Measurements from ENCODE around the gene ARPIN.

DNA sequence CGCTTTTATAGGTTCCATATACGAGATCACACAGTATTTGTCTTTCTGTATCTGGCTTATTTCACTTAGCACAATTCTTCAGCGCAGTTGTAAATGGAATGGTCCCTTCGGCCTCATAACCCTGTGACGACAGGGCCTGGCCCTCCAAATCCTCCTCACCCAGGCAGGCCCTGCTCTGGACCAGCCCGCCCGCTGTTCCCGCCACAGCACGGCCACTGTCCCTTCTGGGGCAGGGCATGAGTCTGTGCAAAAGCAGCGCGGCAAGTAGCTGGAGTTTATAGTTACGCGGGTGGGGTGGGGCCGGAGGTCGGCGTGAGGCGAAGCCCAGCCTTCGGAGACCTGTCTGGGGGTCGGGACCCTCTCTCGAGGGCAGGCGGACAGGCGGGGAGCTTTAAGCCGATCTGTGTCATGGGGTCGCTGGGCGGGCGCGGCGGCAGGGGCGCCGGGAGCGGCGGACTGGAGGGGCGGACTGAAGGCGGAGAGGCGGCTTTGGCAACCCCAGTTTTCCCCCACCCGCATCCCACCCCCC lies 543 bp downstream of the ARPIN start:
- TF ChIP-seq EZH2 (IDR thresholded peaks at IDR 0.05) (no peak), TCF7L2 (IDR thresholded peaks at IDR 0.05; ENCODE audit: borderline replicate concordance, extremely low read depth, insufficient read depth, insufficient read length) (no peak), EZH2phosphoT487 (IDR thresholded peaks at IDR 0.05; ENCODE audit: borderline replicate concordance) (no peak), POLR2AphosphoS5 (IDR thresholded peaks at IDR 0.05; ENCODE audit: low read depth, low read length) (0 out of 2 replicates have a peak, but pooled peaks have one; percentile 12), RAD21 (IDR thresholded peaks at IDR 0.05; ENCODE audit: low read depth) (no peak), POLR2A (IDR thresholded peaks at IDR 0.05; ENCODE audit: borderline replicate concordance, extremely low read depth, insufficient read depth, insufficient read length) (no peak)
- TF ChIP-seq, protein P1, sequence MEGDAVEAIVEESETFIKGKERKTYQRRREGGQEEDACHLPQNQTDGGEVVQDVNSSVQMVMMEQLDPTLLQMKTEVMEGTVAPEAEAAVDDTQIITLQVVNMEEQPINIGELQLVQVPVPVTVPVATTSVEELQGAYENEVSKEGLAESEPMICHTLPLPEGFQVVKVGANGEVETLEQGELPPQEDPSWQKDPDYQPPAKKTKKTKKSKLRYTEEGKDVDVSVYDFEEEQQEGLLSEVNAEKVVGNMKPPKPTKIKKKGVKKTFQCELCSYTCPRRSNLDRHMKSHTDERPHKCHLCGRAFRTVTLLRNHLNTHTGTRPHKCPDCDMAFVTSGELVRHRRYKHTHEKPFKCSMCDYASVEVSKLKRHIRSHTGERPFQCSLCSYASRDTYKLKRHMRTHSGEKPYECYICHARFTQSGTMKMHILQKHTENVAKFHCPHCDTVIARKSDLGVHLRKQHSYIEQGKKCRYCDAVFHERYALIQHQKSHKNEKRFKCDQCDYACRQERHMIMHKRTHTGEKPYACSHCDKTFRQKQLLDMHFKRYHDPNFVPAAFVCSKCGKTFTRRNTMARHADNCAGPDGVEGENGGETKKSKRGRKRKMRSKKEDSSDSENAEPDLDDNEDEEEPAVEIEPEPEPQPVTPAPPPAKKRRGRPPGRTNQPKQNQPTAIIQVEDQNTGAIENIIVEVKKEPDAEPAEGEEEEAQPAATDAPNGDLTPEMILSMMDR (IDR thresholded peaks at IDR 0.05 in 2 of 3, conservative IDR thresholded peaks at IDR 0.05 in 1 of 3; ENCODE audit: borderline replicate concordance in 1 of 3, insufficient read depth in 1 of 3, low read depth in 2 of 3, low read length in 2 of 3): no peak
- TF ChIP-seq, protein P2, sequence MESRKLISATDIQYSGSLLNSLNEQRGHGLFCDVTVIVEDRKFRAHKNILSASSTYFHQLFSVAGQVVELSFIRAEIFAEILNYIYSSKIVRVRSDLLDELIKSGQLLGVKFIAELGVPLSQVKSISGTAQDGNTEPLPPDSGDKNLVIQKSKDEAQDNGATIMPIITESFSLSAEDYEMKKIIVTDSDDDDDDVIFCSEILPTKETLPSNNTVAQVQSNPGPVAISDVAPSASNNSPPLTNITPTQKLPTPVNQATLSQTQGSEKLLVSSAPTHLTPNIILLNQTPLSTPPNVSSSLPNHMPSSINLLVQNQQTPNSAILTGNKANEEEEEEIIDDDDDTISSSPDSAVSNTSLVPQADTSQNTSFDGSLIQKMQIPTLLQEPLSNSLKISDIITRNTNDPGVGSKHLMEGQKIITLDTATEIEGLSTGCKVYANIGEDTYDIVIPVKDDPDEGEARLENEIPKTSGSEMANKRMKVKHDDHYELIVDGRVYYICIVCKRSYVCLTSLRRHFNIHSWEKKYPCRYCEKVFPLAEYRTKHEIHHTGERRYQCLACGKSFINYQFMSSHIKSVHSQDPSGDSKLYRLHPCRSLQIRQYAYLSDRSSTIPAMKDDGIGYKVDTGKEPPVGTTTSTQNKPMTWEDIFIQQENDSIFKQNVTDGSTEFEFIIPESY (IDR thresholded peaks at IDR 0.05; ENCODE audit: extremely low read depth, insufficient replicate concordance, low read length): no peak
- TF ChIP-seq, protein P3, sequence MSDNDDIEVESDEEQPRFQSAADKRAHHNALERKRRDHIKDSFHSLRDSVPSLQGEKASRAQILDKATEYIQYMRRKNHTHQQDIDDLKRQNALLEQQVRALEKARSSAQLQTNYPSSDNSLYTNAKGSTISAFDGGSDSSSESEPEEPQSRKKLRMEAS (IDR thresholded peaks at IDR 0.05): peak; percentile 49; the same call in 1 of the 2 replicates
- TF ChIP-seq, protein P4, sequence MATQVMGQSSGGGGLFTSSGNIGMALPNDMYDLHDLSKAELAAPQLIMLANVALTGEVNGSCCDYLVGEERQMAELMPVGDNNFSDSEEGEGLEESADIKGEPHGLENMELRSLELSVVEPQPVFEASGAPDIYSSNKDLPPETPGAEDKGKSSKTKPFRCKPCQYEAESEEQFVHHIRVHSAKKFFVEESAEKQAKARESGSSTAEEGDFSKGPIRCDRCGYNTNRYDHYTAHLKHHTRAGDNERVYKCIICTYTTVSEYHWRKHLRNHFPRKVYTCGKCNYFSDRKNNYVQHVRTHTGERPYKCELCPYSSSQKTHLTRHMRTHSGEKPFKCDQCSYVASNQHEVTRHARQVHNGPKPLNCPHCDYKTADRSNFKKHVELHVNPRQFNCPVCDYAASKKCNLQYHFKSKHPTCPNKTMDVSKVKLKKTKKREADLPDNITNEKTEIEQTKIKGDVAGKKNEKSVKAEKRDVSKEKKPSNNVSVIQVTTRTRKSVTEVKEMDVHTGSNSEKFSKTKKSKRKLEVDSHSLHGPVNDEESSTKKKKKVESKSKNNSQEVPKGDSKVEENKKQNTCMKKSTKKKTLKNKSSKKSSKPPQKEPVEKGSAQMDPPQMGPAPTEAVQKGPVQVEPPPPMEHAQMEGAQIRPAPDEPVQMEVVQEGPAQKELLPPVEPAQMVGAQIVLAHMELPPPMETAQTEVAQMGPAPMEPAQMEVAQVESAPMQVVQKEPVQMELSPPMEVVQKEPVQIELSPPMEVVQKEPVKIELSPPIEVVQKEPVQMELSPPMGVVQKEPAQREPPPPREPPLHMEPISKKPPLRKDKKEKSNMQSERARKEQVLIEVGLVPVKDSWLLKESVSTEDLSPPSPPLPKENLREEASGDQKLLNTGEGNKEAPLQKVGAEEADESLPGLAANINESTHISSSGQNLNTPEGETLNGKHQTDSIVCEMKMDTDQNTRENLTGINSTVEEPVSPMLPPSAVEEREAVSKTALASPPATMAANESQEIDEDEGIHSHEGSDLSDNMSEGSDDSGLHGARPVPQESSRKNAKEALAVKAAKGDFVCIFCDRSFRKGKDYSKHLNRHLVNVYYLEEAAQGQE (IDR thresholded peaks at IDR 0.05; ENCODE audit: low read depth): no peak
